GM12801 (cell line): ENCODE measurements around the gene ENO2.

Experiments used
- CTCF ChIP-seq: IDR thresholded peaks from one replicate; pipeline ENCODE4 v1.5.1; 2011; ENCODE audit warnings: control low read depth; ENCODE audit not compliant: insufficient read length; ENCODE audit errors: extremely low read depth

ENO2 gene

DNA sequence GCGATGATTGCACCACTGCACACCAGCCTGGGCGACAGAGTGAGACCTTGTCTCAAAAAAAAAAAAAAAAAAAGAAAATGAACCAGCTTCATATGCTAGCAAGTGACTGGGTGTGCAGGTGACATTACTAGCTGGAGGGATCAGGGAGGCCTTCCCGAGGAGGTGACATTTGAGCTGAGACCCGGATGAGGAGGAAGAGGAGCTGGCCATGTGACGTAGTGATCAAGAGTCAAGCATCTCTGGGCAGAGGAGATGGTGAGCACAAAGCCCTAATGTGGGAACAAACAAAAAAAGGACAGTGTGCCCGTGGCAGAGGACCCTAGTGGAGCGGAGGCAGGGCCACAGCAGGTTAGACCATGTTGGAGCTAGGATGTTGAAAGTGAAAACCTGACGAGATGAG, 33.2 kb downstream of the ENO2 start:
- TF ChIP-seq CTCF = no peak

GRCh38 chr12:6948873-6949594, 34.7 kb downstream of the ENO2 start:
- TF ChIP-seq CTCF = no peak

- no peak for TF ChIP-seq CTCF
Measured at GRCh38 chr12:6950401-6950801, 36.0 kb downstream of the ENO2 start.

- no peak for TF ChIP-seq CTCF
Measured at GRCh38 chr12:6950811-6951540, 36.6 kb downstream of the ENO2 start, which contains the start of gene PTPN6. Gene PTPN6, plus strand, starts transcription at chr12:6951356. Its CDS starts 157 bp downstream, at chr12:6951513.

DNA sequence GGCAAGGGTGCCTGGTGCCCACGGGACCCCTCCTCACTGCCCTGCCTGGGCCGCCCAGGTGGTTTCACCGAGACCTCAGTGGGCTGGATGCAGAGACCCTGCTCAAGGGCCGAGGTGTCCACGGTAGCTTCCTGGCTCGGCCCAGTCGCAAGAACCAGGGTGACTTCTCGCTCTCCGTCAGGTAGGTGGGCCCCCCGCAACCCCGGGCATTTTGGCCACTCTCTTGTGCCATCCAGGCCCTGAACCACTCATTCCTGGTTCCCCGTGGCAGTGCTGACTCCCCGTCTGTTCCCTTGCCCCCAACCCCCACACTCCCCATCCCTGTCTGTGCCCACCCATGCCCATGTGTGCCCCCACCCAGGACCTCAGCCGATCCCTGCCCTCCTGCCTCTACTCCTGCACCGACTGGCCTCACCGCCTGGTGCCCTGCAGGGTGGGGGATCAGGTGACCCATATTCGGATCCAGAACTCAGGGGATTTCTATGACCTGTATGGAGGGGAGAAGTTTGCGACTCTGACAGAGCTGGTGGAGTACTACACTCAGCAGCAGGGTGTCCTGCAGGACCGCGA, 37.3 kb downstream of the ENO2 start:
- TF ChIP-seq CTCF = no peak

GRCh38 chr12:6952121-6952862, 37.9 kb downstream of the ENO2 start:
- TF ChIP-seq CTCF = no peak
